ENCODE measurements around the gene VPS35L.
"Not testable (repeated sequence)": the region's sequence is repeated elsewhere in the genome, so short reads cannot be mapped to it uniquely, and the experiment has no call there.

The VPS35L gene

GRCh38 chr16:19674485-19674884 lies 119.0 kb downstream of the VPS35L start:
- H3K4me2 ChIP-seq (ENCODE audit: low read length), result no peak overlapping the region
- H2BK15ac ChIP-seq (replicated peaks; ENCODE audit: low read depth), result no peak overlapping the region
- no peak overlapping the region for H4K5ac ChIP-seq (ENCODE audit: low read length)
- no peak for DNase-seq
- no peak overlapping the region for H2BK120ac ChIP-seq (ENCODE audit: low read depth, low read length)
- no peak overlapping the region for H3K56ac ChIP-seq (ENCODE audit: low read length)
- no peaks in the 10 kb centered on the region for H3K36me3 ChIP-seq (ENCODE audit: control insufficient read depth, insufficient read depth, low read length)
- no CpG with 5 or more reads among the region's 5 CpGs for WGBS (ENCODE audit: extremely low coverage, insufficient coverage, low lambda C conversion rate)
- no peaks in the 10 kb centered on the region for H3K4me1 ChIP-seq (ENCODE audit: control insufficient read depth, low read depth, low read length)
- H3K18ac ChIP-seq (ENCODE audit: low read length), result no peak overlapping the region
- no peaks in the 10 kb centered on the region for H3K27me3 ChIP-seq (ENCODE audit: insufficient read depth, low read length, poor library complexity)
- no peak overlapping the region for H3K23ac ChIP-seq (ENCODE audit: low read length)
- no peak overlapping the region for H3K27ac ChIP-seq (ENCODE audit: low read depth, low read length)
- no peak overlapping the region for H2BK5ac ChIP-seq (ENCODE audit: low read length)
- H3K4ac ChIP-seq (ENCODE audit: low read depth, low read length), result no peak overlapping the region
- H2AK5ac ChIP-seq (ENCODE audit: low read length), result no peak overlapping the region
- no peaks in the 10 kb centered on the region for H3K79me2 ChIP-seq (ENCODE audit: control insufficient read depth, insufficient read depth, low read length)
- no peak overlapping the region for H3K9ac ChIP-seq (ENCODE audit: low read length)
- no peak overlapping the region for H4K8ac ChIP-seq (ENCODE audit: low read depth, low read length)
- no peak overlapping the region for H3K4me3 ChIP-seq (ENCODE audit: low read length)
- no peaks in the 10 kb centered on the region for H3K79me1 ChIP-seq (ENCODE audit: low read length)

DNA sequence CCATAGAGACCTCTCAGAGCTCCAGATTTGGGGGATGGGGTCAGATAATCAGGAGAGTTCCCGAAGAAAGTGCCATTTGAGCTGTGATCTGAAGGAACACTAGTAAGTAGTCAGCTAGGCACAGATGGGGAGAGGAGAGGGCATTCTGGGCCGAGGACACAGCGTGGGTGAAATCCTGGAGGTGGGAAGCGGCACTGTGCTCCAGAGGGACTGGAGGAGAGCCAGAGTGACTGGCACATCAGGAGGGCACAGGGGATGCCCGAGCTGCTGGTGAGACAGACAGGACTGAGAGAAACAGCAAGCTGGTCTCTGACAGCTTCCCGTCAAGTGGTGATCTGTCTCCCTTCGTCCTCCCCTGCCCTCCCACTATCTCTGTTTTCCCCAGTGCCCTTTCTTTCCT lies 121.9 kb downstream of the VPS35L start:
- H3K79me1 ChIP-seq (ENCODE audit: low read length), result no peaks in the 10 kb centered on the region
- H3K4me1 ChIP-seq (ENCODE audit: control insufficient read depth, low read depth, low read length), result no peaks in the 10 kb centered on the region
- H4K8ac ChIP-seq (ENCODE audit: low read depth, low read length), result no peak overlapping the region
- no peak overlapping the region for H2AK5ac ChIP-seq (ENCODE audit: low read length)
- no peak overlapping the region for H2BK15ac ChIP-seq (replicated peaks; ENCODE audit: low read depth)
- DNase-seq, result no peak
- no CpG with 5 or more reads among the region's 7 CpGs for WGBS (ENCODE audit: extremely low coverage, insufficient coverage, low lambda C conversion rate)
- H3K36me3 ChIP-seq (ENCODE audit: control insufficient read depth, insufficient read depth, low read length), result peaks cover 2% of the 10 kb centered on the region
- no peak overlapping the region for H3K56ac ChIP-seq (ENCODE audit: low read length)
- H2BK120ac ChIP-seq (ENCODE audit: low read depth, low read length), result no peak overlapping the region
- H2BK5ac ChIP-seq (ENCODE audit: low read length), result no peak overlapping the region
- no peak overlapping the region for H3K23ac ChIP-seq (ENCODE audit: low read length)
- no peak overlapping the region for H3K4ac ChIP-seq (ENCODE audit: low read depth, low read length)
- H3K27ac ChIP-seq (ENCODE audit: low read depth, low read length), result no peak overlapping the region
- H3K27me3 ChIP-seq (ENCODE audit: insufficient read depth, low read length, poor library complexity), result no peaks in the 10 kb centered on the region
- H4K5ac ChIP-seq (ENCODE audit: low read length), result no peak overlapping the region
- H3K18ac ChIP-seq (ENCODE audit: low read length), result no peak overlapping the region
- no peaks in the 10 kb centered on the region for H3K79me2 ChIP-seq (ENCODE audit: control insufficient read depth, insufficient read depth, low read length)
- no peak overlapping the region for H3K9ac ChIP-seq (ENCODE audit: low read length)
- no peak overlapping the region for H3K4me2 ChIP-seq (ENCODE audit: low read length)
- no peak overlapping the region for H3K4me3 ChIP-seq (ENCODE audit: low read length)

DNA sequence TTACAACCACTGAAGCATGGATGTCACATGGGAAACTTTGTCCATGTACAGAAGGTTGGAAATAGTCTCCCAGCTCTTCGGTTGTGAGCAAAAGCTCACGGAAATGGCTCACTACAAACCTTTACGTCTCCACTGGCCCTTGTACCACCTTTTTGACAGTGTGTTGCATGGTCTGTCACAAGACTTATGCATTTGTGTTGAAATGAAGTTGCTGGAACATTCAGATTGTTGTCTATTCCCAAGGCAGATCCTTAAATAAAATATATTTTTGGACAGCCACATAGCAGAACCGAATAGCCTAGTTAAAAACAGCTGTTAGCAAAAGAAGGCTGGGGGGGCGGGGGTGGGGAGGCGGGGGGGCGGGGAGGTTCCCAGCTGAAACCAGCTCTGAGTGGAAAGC lies 123.3 kb downstream of the VPS35L start:
- no peak overlapping the region for H2AK5ac ChIP-seq (ENCODE audit: low read length)
- H3K79me1 ChIP-seq (ENCODE audit: low read length), result no peaks in the 10 kb centered on the region
- H2BK15ac ChIP-seq (replicated peaks; ENCODE audit: low read depth), result no peak overlapping the region
- WGBS (ENCODE audit: extremely low coverage, insufficient coverage, low lambda C conversion rate), result no CpG with 5 or more reads among the region's 7 CpGs
- no peak overlapping the region for H2BK120ac ChIP-seq (ENCODE audit: low read depth, low read length)
- DNase-seq, result no peak
- no peak overlapping the region for H3K27ac ChIP-seq (ENCODE audit: low read depth, low read length)
- no peaks in the 10 kb centered on the region for H3K27me3 ChIP-seq (ENCODE audit: insufficient read depth, low read length, poor library complexity)
- no peak overlapping the region for H3K56ac ChIP-seq (ENCODE audit: low read length)
- H3K4ac ChIP-seq (ENCODE audit: low read depth, low read length), result no peak overlapping the region
- H4K8ac ChIP-seq (ENCODE audit: low read depth, low read length), result no peak overlapping the region
- H3K79me2 ChIP-seq (ENCODE audit: control insufficient read depth, insufficient read depth, low read length), result no peaks in the 10 kb centered on the region
- H3K36me3 ChIP-seq (ENCODE audit: control insufficient read depth, insufficient read depth, low read length), result peaks cover 2% of the 10 kb centered on the region
- H3K23ac ChIP-seq (ENCODE audit: low read length), result no peak overlapping the region
- H4K5ac ChIP-seq (ENCODE audit: low read length), result no peak overlapping the region
- no peak overlapping the region for H3K18ac ChIP-seq (ENCODE audit: low read length)
- H2BK5ac ChIP-seq (ENCODE audit: low read length), result no peak overlapping the region
- H3K4me3 ChIP-seq (ENCODE audit: low read length), result no peak overlapping the region
- no peaks in the 10 kb centered on the region for H3K4me1 ChIP-seq (ENCODE audit: control insufficient read depth, low read depth, low read length)
- H3K9ac ChIP-seq (ENCODE audit: low read length), result no peak overlapping the region
- no peak overlapping the region for H3K4me2 ChIP-seq (ENCODE audit: low read length)

DNA sequence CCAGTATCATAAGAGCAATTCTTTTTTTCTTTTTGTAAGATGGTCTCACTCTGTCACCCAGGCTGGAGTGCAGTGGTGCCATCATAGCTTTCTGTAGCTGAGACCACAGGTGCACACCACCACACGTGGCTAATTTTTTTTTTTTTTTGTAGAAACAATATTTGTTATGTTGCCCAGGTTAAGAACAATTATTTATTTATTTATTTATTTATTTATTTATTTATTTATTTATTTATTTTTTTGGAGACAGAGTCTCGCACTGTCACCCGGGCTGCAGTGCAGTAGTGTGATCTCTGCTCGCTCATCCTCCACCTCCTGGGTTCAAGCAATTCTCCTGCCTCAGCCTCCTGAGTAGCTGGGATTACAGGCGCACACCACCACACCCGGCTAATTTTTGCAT lies 123.8 kb downstream of the VPS35L start:
- H2AK5ac ChIP-seq (ENCODE audit: low read length); H4K5ac ChIP-seq (ENCODE audit: low read length); H3K27me3 ChIP-seq (ENCODE audit: insufficient read depth, low read length, poor library complexity); H2BK120ac ChIP-seq (ENCODE audit: low read depth, low read length); H3K4me3 ChIP-seq (ENCODE audit: low read length); H3K79me1 ChIP-seq (ENCODE audit: low read length); H3K4me2 ChIP-seq (ENCODE audit: low read length); H3K18ac ChIP-seq (ENCODE audit: low read length); H3K9ac ChIP-seq (ENCODE audit: low read length); H3K23ac ChIP-seq (ENCODE audit: low read length); H3K27ac ChIP-seq (ENCODE audit: low read depth, low read length); H3K36me3 ChIP-seq (ENCODE audit: control insufficient read depth, insufficient read depth, low read length); H3K79me2 ChIP-seq (ENCODE audit: control insufficient read depth, insufficient read depth, low read length); H4K8ac ChIP-seq (ENCODE audit: low read depth, low read length); DNase-seq; H3K56ac ChIP-seq (ENCODE audit: low read length); H3K4me1 ChIP-seq (ENCODE audit: control insufficient read depth, low read depth, low read length); H3K4ac ChIP-seq (ENCODE audit: low read depth, low read length); H2BK15ac ChIP-seq (replicated peaks; ENCODE audit: low read depth); H2BK5ac ChIP-seq (ENCODE audit: low read length): not testable (repeated sequence)
- no CpG with 5 or more reads among the region's 6 CpGs for WGBS (ENCODE audit: extremely low coverage, insufficient coverage, low lambda C conversion rate)

DNA sequence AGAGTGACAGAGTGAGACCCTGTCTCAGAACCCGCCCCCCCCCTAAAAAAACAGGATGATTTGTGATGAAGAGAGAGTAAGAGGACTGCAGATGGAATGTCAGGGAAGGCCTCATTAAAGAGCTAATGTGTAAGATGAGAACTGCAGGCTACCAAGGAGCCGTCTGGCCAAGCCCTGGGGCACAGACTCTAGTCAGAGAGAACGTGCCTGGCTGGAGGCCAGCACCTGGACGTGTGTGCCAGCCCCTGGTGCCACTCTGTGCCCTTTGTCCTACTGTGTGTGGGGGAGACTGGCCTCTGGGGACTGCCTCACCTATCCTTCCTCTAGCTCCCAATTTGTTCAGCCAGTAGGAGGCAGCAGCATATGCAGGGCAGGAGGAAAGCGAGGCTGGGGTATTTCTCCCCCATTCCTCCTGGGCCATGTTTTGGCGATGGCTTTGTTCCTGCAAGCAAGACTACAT lies 125.4 kb downstream of the VPS35L start:
- no peak overlapping the region for H3K4me3 ChIP-seq (ENCODE audit: low read length)
- no peak overlapping the region for H2BK120ac ChIP-seq (ENCODE audit: low read depth, low read length)
- no peak overlapping the region for H2BK5ac ChIP-seq (ENCODE audit: low read length)
- H3K27ac ChIP-seq (ENCODE audit: low read depth, low read length), result no peak overlapping the region
- no peak overlapping the region for H3K56ac ChIP-seq (ENCODE audit: low read length)
- no peak overlapping the region for H4K8ac ChIP-seq (ENCODE audit: low read depth, low read length)
- no peak overlapping the region for H3K4ac ChIP-seq (ENCODE audit: low read depth, low read length)
- no peak overlapping the region for H3K9ac ChIP-seq (ENCODE audit: low read length)
- no CpG with 5 or more reads among the region's 6 CpGs for WGBS (ENCODE audit: extremely low coverage, insufficient coverage, low lambda C conversion rate)
- no peak overlapping the region for H4K5ac ChIP-seq (ENCODE audit: low read length)
- no peaks in the 10 kb centered on the region for H3K27me3 ChIP-seq (ENCODE audit: insufficient read depth, low read length, poor library complexity)
- no peak overlapping the region for H3K4me2 ChIP-seq (ENCODE audit: low read length)
- no peak overlapping the region for H3K23ac ChIP-seq (ENCODE audit: low read length)
- H3K36me3 ChIP-seq (ENCODE audit: control insufficient read depth, insufficient read depth, low read length), result peaks cover 3% of the 10 kb centered on the region
- H3K4me1 ChIP-seq (ENCODE audit: control insufficient read depth, low read depth, low read length), result no peaks in the 10 kb centered on the region
- H2AK5ac ChIP-seq (ENCODE audit: low read length), result no peak overlapping the region
- H2BK15ac ChIP-seq (replicated peaks; ENCODE audit: low read depth), result no peak overlapping the region
- no peaks in the 10 kb centered on the region for H3K79me1 ChIP-seq (ENCODE audit: low read length)
- DNase-seq, result no peak
- no peak overlapping the region for H3K18ac ChIP-seq (ENCODE audit: low read length)
- no peaks in the 10 kb centered on the region for H3K79me2 ChIP-seq (ENCODE audit: control insufficient read depth, insufficient read depth, low read length)

DNA sequence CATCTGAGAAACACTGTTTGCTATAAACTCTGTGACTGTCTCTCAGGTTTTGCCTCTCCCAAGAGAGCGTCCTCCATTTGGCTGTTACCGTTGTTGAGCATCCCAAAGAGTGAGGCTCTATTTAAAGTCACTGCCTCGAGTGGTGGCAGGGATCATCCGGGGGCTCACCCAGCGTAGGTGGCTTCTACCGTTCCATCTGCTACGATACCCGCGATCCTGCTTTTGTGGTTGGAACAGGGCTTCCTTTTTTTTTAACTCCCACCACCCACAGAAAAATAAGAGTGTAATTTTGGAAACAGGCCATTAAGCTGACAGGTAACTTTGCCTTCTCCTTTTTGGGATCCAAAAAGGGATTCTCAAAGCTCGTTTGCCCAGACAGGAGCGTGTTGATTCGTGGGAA lies 126.1 kb downstream of the VPS35L start:
- Histone ChIP-seq H4K8ac (ENCODE audit: low read depth, low read length) (no peak overlapping the region), H3K36me3 (ENCODE audit: control insufficient read depth, insufficient read depth, low read length) (peaks cover 3% of the 10 kb centered on the region)
- WGBS (ENCODE audit: extremely low coverage, insufficient coverage, low lambda C conversion rate), result no CpG with 5 or more reads among the region's 12 CpGs

More for the DNA sequence above, 126.1 kb downstream of the VPS35L start:
- no peak overlapping the region for H3K18ac ChIP-seq (ENCODE audit: low read length)
- H3K79me2 ChIP-seq (ENCODE audit: control insufficient read depth, insufficient read depth, low read length), result no peaks in the 10 kb centered on the region
- H2BK15ac ChIP-seq (replicated peaks; ENCODE audit: low read depth), result no peak overlapping the region
- no peak overlapping the region for H3K4ac ChIP-seq (ENCODE audit: low read depth, low read length)
- H3K9ac ChIP-seq (ENCODE audit: low read length), result no peak overlapping the region
- H3K56ac ChIP-seq (ENCODE audit: low read length), result no peak overlapping the region
- H3K23ac ChIP-seq (ENCODE audit: low read length), result no peak overlapping the region
- H3K79me1 ChIP-seq (ENCODE audit: low read length), result no peaks in the 10 kb centered on the region
- no peak overlapping the region for H2BK5ac ChIP-seq (ENCODE audit: low read length)
- H3K27me3 ChIP-seq (ENCODE audit: insufficient read depth, low read length, poor library complexity), result no peaks in the 10 kb centered on the region
- H2AK5ac ChIP-seq (ENCODE audit: low read length), result no peak overlapping the region
- no peak for DNase-seq
- no peak overlapping the region for H3K4me3 ChIP-seq (ENCODE audit: low read length)
- H3K4me1 ChIP-seq (ENCODE audit: control insufficient read depth, low read depth, low read length), result no peaks in the 10 kb centered on the region
- H3K4me2 ChIP-seq (ENCODE audit: low read length), result no peak overlapping the region
- H2BK120ac ChIP-seq (ENCODE audit: low read depth, low read length), result no peak overlapping the region
- no peak overlapping the region for H3K27ac ChIP-seq (ENCODE audit: low read depth, low read length)
- no peak overlapping the region for H4K5ac ChIP-seq (ENCODE audit: low read length)

Data from mesendoderm (in vitro differentiated cells).